Mucosa of rectum (tissue), 2 donors: ENCODE results near the gene POU3F1.

Experiments used
- H3K27ac ChIP-seq, 2 donors: one replicate each; pipeline ENCODE4 v1.7.0; 2013; ENCODE audit warnings: inconsistent platforms in 2 of 2, low read depth in 2 of 2, low read length in 2 of 2
- H3K27me3 ChIP-seq, 2 donors: one replicate each; pipeline ENCODE4 v1.7.0; 2013; ENCODE audit warnings: low read length in 2 of 2; ENCODE audit not compliant: control insufficient read depth in 2 of 2, insufficient read depth in 2 of 2
- H3K36me3 ChIP-seq, 2 donors: one replicate each; pipeline ENCODE4 v1.7.0; 2013; ENCODE audit warnings: low read length in 2 of 2; ENCODE audit not compliant: control insufficient read depth in 2 of 2, insufficient read depth in 2 of 2
- H3K4me1 ChIP-seq, 2 donors: one replicate each; pipeline ENCODE4 v1.7.0; 2013; ENCODE audit warnings: low read length in 2 of 2, mild to moderate bottlenecking in 1 of 2; ENCODE audit not compliant: control insufficient read depth in 2 of 2, insufficient read depth in 2 of 2
- H3K4me3 ChIP-seq, 2 donors: one replicate each; pipeline ENCODE4 v1.7.0; 2013; ENCODE audit warnings: low read length in 2 of 2
- H3K9ac ChIP-seq, 2 donors: one replicate each; pipeline ENCODE4 v1.7.0; 2013; ENCODE audit warnings: low read length in 2 of 2, low read depth in 1 of 2, mild to moderate bottlenecking in 1 of 2
- H3K9me3 ChIP-seq, 2 donors: one replicate each; pipeline ENCODE4 v1.7.0; 2013; ENCODE audit warnings: low read length in 2 of 2; ENCODE audit not compliant: control insufficient read depth in 2 of 2
- donor health status: healthy.
- donor health status: Normal muscosa, but diverticular disease.

Gene POU3F1

GRCh38 chr1:37997256-37998088, 49.1 kb downstream of the POU3F1 start:
- Histone ChIP-seq H3K27ac (peak overlapping the region; percentile 72 to 83), H3K9ac (no peak overlapping the region), H3K4me3 (no peak overlapping the region), H3K4me1 (peaks cover 36 to 40% of the 10 kb centered on the region in 2 donors), H3K27me3 (peaks cover 0 to 2% of the 10 kb centered on the region in 2 donors), H3K9me3 (no peaks in the 10 kb centered on the region), H3K36me3 (peaks cover 0 to 4% of the 10 kb centered on the region in 2 donors)

- Histone ChIP-seq H3K4me3 (peak overlapping the region; percentile 56 to 61), H3K36me3 (peaks cover 0 to 4% of the 10 kb centered on the region in 2 donors), H3K27ac (peak overlapping the region; percentile 72 to 83), H3K9ac (peak overlapping the region; percentile 60 to 61), H3K27me3 (peaks cover 0 to 2% of the 10 kb centered on the region in 2 donors), H3K4me1 (peaks cover 31 to 38% of the 10 kb centered on the region in 2 donors), H3K9me3 (no peaks in the 10 kb centered on the region)
Measured at GRCh38 chr1:37995751-37996345, 50.7 kb downstream of the POU3F1 start.

GRCh38 chr1:37994886-37995566, 51.6 kb downstream of the POU3F1 start:
- peaks cover 0 to 2% of the 10 kb centered on the region in 2 donors for H3K27me3 ChIP-seq
- peaks cover 0 to 4% of the 10 kb centered on the region in 2 donors for H3K36me3 ChIP-seq
- peak overlapping the region; percentile 72 to 83 for H3K27ac ChIP-seq
- H3K9ac ChIP-seq: peak overlapping the region in 1 of 2 donors; percentile 61
- peak overlapping the region; percentile 56 to 61 for H3K4me3 ChIP-seq
- peaks cover 27 to 31% of the 10 kb centered on the region in 2 donors for H3K4me1 ChIP-seq
- H3K9me3 ChIP-seq: no peaks in the 10 kb centered on the region
